ENCODE measurements around the gene DDX39B. TPM values are rescaled to one million over a fixed set of nuclear protein-coding genes. Genes with fewer than 3 reads are reported as not detected.

Gene DDX39B
- total and polyA plus RNA-seq, 9 of the 15 experiments (the other 6 are each of a cell fraction or from before 2014, with no cell fraction given), result 479 to 869 (median 592) TPM

- no peak for TF ChIP-seq REST (IDR thresholded peaks at IDR 0.05; ENCODE audit: borderline replicate concordance)
- TF ChIP-seq REST (CRISPR knock-in tag; IDR thresholded peaks at IDR 0.05; ENCODE audit: low read depth), result no peak
- TF ChIP-seq STAG1 (CRISPR knock-in tag; IDR thresholded peaks at IDR 0.05; ENCODE audit: borderline replicate concordance), result no peak
- TF ChIP-seq HNRNPLL (IDR thresholded peaks at IDR 0.05; ENCODE audit: low read depth, low read length, poor library complexity, severe bottlenecking), result no peak
- no peak for TF ChIP-seq KLF16 (IDR thresholded peaks at IDR 0.05)
These were observed 12.9 kb downstream of the DDX39B start, which contains the start of gene MCCD1 (continued) for GRCh38 chr6:31528821-31529328.
